ENCODE results near the gene CYP4V2.

DNA sequence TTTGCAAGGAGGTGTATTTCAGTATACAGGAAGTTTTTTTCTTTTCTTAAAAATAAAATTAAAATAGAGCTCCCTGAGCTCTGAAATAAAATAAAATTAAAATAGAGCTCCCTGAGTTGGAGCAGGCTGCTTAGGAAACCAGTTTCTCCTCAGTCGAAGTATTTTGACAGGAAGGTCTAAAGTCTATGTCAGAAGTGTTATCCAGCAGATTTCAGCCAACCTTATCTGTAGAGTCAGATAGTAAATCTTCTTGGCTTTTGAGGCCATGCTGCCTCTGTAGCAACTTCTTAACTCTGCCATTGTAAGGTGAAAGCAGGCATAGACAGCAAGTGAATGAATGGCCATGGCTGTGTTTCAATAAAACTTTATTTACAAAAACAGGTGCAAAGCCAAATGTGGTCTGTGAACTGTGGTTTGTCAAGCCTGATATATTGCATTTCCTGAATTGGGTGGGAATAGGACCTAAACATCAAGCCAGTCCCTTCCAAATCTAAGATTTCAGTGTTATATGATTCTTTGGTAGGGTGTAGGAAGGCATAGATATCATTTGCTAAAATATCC is 26.4 kb downstream of the CYP4V2 start:
- TF ChIP-seq, protein P1, sequence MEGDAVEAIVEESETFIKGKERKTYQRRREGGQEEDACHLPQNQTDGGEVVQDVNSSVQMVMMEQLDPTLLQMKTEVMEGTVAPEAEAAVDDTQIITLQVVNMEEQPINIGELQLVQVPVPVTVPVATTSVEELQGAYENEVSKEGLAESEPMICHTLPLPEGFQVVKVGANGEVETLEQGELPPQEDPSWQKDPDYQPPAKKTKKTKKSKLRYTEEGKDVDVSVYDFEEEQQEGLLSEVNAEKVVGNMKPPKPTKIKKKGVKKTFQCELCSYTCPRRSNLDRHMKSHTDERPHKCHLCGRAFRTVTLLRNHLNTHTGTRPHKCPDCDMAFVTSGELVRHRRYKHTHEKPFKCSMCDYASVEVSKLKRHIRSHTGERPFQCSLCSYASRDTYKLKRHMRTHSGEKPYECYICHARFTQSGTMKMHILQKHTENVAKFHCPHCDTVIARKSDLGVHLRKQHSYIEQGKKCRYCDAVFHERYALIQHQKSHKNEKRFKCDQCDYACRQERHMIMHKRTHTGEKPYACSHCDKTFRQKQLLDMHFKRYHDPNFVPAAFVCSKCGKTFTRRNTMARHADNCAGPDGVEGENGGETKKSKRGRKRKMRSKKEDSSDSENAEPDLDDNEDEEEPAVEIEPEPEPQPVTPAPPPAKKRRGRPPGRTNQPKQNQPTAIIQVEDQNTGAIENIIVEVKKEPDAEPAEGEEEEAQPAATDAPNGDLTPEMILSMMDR (IDR thresholded peaks at IDR 0.05), result no peak
- TF ChIP-seq POLR2A (IDR thresholded peaks at IDR 0.05), result no peak
